ENCODE results near the gene PLEKHH3.

DNA sequence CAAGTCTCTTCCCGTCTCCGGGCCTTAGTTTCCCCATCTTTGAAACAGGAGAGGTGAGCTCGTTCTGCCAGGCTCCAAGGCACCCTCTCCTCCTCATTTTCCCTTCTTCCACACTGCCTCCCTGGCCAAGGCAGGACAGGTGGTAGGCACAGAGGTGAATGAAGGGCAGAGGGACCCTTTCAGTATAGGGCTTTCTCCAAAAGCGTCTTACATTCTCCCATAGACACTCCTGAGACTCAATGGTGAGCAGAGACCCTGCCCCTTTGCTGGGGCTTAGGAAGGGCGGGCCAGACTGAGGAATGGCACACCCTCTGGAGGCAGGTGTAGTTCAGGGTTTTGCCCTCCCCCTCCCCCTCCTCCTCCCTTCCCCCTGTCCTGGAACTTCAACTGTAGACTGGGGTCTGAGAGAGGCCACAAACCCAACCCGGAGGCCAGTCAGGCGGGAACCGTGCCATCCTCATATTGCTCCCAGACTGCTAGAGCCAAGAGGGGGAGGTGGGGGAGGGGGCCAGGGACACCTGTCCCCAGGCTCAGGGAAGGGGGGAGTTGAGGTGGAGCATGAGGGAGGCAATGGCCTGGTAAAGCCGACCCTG, 1.9 kb downstream of the PLEKHH3 start:
- TF ChIP-seq RFX5 (IDR thresholded peaks at IDR 0.05; ENCODE audit: low read depth, low read length) (no peak), MAZ (IDR thresholded peaks at IDR 0.05; ENCODE audit: borderline replicate concordance, low read depth, low read length) (no peak)
- TF ChIP-seq, protein P1, sequence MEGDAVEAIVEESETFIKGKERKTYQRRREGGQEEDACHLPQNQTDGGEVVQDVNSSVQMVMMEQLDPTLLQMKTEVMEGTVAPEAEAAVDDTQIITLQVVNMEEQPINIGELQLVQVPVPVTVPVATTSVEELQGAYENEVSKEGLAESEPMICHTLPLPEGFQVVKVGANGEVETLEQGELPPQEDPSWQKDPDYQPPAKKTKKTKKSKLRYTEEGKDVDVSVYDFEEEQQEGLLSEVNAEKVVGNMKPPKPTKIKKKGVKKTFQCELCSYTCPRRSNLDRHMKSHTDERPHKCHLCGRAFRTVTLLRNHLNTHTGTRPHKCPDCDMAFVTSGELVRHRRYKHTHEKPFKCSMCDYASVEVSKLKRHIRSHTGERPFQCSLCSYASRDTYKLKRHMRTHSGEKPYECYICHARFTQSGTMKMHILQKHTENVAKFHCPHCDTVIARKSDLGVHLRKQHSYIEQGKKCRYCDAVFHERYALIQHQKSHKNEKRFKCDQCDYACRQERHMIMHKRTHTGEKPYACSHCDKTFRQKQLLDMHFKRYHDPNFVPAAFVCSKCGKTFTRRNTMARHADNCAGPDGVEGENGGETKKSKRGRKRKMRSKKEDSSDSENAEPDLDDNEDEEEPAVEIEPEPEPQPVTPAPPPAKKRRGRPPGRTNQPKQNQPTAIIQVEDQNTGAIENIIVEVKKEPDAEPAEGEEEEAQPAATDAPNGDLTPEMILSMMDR (conservative IDR thresholded peaks at IDR 0.05; ENCODE audit: low read depth, low read length): no peak
